MM.1S (cell line): ENCODE data around the gene BACH2.

Source experiments
- EZH2phosphoT487 ChIP-seq: fragments of 300-600 bp; sonication (generic); IDR thresholded peaks from 2 replicates; pipeline ENCODE4 v1.6.1; 2018; ENCODE audit warnings: antibody characterized with exemption, low read length
- TF ChIP-seq, protein P1 (sequence below): fragments of 300-600 bp; sonication (generic); IDR thresholded peaks from 2 replicates; pipeline ENCODE4 v1.5.1; 2016; ENCODE audit warnings: antibody characterized with exemption, low read length, mixed read lengths

DNA sequence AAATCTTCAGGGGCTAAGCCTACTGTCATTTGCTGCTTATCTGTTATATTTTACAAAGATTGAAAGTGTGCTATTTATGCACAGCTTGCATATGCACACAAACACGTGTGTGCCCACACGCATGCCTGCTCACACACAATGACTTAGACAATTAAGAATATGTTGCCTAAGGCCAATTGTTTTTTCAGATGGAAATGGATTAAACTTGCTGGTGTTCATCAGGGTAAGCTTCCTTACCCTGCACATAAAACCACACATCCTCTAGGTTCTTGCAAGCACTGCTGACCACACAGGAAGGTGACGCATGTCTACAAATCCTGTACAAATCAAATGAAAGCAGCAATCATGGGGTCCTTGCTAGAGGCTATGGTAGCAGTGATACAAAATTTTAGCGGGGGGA, 344.0 kb downstream of the BACH2 start:
- TF ChIP-seq EZH2phosphoT487 = no peak
- TF ChIP-seq, protein P1, sequence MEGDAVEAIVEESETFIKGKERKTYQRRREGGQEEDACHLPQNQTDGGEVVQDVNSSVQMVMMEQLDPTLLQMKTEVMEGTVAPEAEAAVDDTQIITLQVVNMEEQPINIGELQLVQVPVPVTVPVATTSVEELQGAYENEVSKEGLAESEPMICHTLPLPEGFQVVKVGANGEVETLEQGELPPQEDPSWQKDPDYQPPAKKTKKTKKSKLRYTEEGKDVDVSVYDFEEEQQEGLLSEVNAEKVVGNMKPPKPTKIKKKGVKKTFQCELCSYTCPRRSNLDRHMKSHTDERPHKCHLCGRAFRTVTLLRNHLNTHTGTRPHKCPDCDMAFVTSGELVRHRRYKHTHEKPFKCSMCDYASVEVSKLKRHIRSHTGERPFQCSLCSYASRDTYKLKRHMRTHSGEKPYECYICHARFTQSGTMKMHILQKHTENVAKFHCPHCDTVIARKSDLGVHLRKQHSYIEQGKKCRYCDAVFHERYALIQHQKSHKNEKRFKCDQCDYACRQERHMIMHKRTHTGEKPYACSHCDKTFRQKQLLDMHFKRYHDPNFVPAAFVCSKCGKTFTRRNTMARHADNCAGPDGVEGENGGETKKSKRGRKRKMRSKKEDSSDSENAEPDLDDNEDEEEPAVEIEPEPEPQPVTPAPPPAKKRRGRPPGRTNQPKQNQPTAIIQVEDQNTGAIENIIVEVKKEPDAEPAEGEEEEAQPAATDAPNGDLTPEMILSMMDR = no peak
